Islet precursor cell (in vitro differentiated cells): ENCODE results near the gene MAGEB16.

ENCODE experiments used
- DNase-seq: peaks from one replicate; pipeline ENCODE4 v3.0.0-alpha.2; 2018

The MAGEB16 gene

GRCh38 chrX:35798042-35798441, at the start of gene MAGEB16:
TSS of gene MAGEB16 (plus strand) at chrX:35798342. CDS start at chrX:35802197, 3,855 bp downstream.
- DNase-seq = no peak

- no peak for DNase-seq
Measured at GRCh38 chrX:35773958-35774564, 24.1 kb upstream of the MAGEB16 start.

- no peak for DNase-seq
Measured at GRCh38 chrX:35785075-35785474, 13.1 kb upstream of the MAGEB16 start.

GRCh38 chrX:35786271-35786670, 11.9 kb upstream of the MAGEB16 start:
- no peak for DNase-seq

GRCh38 chrX:35787867-35788266, 10.3 kb upstream of the MAGEB16 start:
- no peak for DNase-seq

- no peak for DNase-seq
Measured at GRCh38 chrX:35800474-35800873, 2.3 kb downstream of the MAGEB16 start.

GRCh38 chrX:35809781-35810180, 11.6 kb downstream of the MAGEB16 start:
- no peak for DNase-seq

- DNase-seq = no peak
Measured at GRCh38 chrX:35819241-35819640, 21.1 kb downstream of the MAGEB16 start.

GRCh38 chrX:35826503-35826902, 28.4 kb downstream of the MAGEB16 start:
- DNase-seq = no peak

GRCh38 chrX:35829501-35829900, 31.4 kb downstream of the MAGEB16 start:
- no peak for DNase-seq

- no peak for DNase-seq
Measured at GRCh38 chrX:35841872-35842271, 43.7 kb downstream of the MAGEB16 start.

- DNase-seq = no peak
Measured at GRCh38 chrX:35842674-35843073, 44.5 kb downstream of the MAGEB16 start.

GRCh38 chrX:35847736-35848135, 49.6 kb downstream of the MAGEB16 start:
- DNase-seq = no peak
